ENCODE data around the gene LRRC15.
A peak's percentile ranks its signal among the peaks of the same experiment; 100 is the strongest.

LRRC15 gene

GRCh38 chr3:194337965-194338753, 31.4 kb downstream of the LRRC15 start:
- DNase-seq (ENCODE audit: insufficient read length, low spot score) (no peak), FAIRE-seq (no peak)
- no peak for TF ChIP-seq CTCF (IDR thresholded peaks at IDR 0.05; ENCODE audit: insufficient read depth, missing control alignments)

GRCh38 chr3:194336601-194337355, 32.8 kb downstream of the LRRC15 start:
- FAIRE-seq (no peak), DNase-seq (ENCODE audit: insufficient read length, low spot score) (no peak)
- no peak for TF ChIP-seq CTCF (IDR thresholded peaks at IDR 0.05; ENCODE audit: insufficient read depth, missing control alignments)

DNA sequence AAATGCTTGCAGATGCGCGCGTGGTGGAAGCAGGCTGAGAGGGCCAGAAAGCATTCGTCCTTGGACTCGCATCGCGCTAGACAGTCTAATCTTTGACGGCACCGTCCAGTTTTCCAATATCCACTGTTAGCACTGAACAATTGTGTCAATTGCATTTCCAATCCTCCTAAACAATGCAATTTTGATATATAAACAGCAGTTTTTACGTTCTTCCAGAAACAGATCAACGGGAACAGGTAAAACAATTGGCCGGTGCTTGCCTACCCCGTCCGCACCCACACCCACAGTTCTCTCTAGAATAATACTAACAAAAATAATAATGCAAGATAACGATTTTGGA, 35.6 kb downstream of the LRRC15 start:
- no peak for TF ChIP-seq CTCF (IDR thresholded peaks at IDR 0.05; ENCODE audit: insufficient read depth, missing control alignments)
- FAIRE-seq (no peak), DNase-seq (ENCODE audit: insufficient read length, low spot score) (no peak)

- DNase-seq (ENCODE audit: insufficient read length, low spot score) (no peak), FAIRE-seq (no peak)
- TF ChIP-seq CTCF (IDR thresholded peaks at IDR 0.05; ENCODE audit: insufficient read depth, missing control alignments) = peak; percentile 93
Observed at GRCh38 chr3:194333212-194333980, 36.1 kb downstream of the LRRC15 start.

DNA sequence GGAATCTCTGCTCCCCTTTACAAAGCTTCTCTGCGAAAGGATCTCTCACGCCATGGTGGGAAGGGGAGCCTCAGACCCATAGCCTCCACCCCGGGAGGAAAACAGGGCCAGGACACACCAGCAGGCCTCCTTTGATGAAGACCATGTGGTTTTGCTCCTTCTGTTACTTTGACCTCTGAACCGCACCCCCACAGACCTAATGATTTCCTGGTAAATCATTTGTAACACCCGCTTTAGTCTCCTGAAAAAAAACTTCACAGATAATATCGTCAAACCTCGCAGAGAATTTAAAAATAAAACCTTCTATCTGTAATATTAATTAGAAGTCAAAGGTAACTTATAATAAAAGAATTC, 36.7 kb downstream of the LRRC15 start:
- TF ChIP-seq CTCF (IDR thresholded peaks at IDR 0.05; ENCODE audit: insufficient read depth, missing control alignments) = no peak
- no peak for FAIRE-seq
- no peak for DNase-seq (ENCODE audit: insufficient read length, low spot score)

DNA sequence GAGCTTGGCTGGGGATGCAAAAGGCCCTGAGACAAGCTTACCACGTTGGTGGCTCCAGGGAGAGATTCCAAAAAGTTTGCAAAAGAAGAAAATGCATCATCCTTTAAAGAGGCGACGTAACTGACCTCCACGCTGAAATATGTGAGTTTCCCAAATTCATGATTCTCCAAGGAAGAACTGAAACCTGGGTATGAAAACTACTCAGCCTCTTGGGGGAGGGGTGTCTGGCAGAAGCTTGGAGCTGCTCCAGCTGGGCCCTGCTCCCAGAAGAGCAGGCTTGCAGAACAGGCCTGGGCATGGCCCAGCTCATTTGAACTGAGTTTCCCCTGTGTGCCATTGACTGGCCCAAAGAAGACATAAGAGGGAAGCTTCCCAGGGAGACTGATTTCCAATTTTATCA, 39.0 kb downstream of the LRRC15 start:
- FAIRE-seq = no peak
- DNase-seq (ENCODE audit: insufficient read length, low spot score) = no peak
- TF ChIP-seq CTCF (IDR thresholded peaks at IDR 0.05; ENCODE audit: insufficient read depth, missing control alignments) = no peak

All from D721Med (cell line).